Stimulated activated CD4-positive, alpha-beta T cell treated with anti-CD3 and anti-CD28 coated beads, Interleukin-12 subunit alpha, Interleukin-12 subunit beta, amount 100 ng/mL, for 24 hours (primary cell): ENCODE data around the gene TUBGCP3.

Experiments used
- DNase-seq, 2 experiments: peaks; one replicate each; pipeline ENCODE4 v3.0.0-alpha.2; 2020; ENCODE audit warnings: low read depth in 2 of 2

The TUBGCP3 gene

GRCh38 chr13:112481458-112481857, 106.5 kb downstream of the TUBGCP3 start:
- no peak for DNase-seq

DNA sequence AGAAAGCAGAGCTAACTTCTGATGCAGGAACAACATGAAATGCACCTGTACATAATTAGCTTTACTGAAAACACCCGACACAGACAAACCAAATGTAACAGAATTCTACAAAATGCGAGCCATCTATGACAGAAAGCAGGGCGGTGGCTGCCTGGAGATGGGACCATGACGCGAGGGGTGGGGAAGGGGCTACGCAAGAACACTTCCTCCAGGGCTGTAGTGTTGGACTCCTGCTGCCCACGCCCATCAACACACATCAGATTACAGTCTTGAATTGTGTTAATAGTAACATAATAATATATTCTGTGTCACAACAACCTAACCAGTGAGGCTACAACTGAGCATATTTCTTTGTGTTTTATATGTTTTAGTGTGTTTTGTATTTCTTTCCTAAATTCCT, 108.6 kb downstream of the TUBGCP3 start:
- DNase-seq, result no peak

DNA sequence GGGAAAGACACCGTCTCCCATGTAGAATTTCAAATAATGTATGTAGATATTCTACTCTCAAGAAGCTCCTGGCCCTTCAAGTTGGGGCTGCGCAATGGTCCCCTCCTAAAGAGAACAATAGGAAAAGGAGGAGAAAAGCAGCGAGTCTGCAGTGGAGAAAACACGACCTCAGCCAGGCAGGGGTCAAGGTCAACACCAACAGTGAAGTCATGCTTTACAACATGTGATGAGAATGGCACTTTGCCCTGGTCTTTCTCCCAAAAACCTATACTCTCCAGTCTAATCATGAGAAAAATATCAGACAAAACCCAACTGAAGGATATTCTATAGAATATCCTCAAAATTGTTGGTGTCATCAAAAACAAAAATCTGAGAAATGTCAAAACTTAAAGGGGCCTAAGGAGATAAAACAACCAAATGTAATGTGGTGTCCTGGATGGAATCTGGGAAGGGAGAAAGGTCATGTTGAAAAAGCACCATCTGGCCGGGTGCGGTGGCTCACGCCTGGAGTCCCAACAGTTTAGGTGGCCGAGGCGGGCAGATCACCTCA, 110.8 kb downstream of the TUBGCP3 start:
- no peak for DNase-seq

- no peak for DNase-seq
These were observed 112.1 kb downstream of the TUBGCP3 start for GRCh38 chr13:112475889-112476288.

DNA sequence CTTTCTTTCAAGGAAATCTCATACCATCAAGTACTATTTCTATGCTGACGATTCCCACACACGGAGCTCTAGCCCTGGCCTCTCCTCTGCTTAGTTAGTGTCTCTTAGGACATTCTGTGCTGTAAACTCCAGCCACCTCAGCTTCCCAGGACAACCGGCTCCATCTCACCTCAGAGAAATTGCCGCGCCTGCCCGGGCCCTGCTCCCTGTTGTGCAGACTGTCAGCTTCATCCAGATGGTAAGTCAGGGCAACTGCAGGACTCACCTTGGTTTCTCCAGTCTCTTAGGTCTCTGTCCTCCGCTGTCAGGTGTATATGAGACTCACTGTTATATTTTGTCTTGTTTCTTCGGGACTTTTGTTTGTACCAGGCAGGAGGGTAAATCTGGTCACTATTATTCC, 113.1 kb downstream of the TUBGCP3 start:
- DNase-seq, result no peak

GRCh38 chr13:112473818-112474217, 114.1 kb downstream of the TUBGCP3 start:
- DNase-seq, result no peak

DNA sequence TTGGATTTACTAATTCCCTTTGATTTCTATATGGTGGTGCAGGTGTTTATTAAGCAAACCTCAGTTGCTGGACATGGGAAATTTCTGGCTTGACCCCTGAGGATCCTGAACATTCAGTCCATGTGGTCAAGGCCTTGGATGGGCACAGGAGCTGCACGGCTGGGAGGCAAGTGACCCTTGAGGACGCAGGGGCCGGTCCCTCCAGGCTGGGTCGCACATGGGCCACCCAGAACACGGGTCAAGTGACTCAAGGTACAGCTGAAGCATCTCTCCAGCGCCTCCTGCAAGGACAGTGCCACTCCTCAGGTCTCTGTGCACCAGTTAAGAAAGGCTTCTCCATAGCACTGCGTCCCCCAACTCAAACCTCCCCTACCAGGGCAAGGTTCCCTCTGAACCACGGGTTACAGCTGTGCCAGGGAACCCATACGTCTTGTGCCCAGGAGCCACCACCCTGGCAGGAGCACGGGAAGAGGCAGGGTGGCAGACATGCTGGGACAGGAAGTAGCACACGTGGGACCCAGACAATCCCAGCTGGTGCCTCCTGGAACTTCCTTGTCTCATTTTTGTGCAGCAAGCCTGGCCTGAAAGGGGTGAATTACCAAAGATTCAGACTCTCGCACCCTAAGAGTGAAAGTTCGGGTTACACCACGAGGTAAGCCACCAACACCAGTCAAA, 118.7 kb downstream of the TUBGCP3 start:
- DNase-seq, result no peak

GRCh38 chr13:112468069-112468468, 119.9 kb downstream of the TUBGCP3 start:
- DNase-seq, result no peak

- DNase-seq, result no peak
These were observed 120.7 kb downstream of the TUBGCP3 start for GRCh38 chr13:112467236-112467635.

DNA sequence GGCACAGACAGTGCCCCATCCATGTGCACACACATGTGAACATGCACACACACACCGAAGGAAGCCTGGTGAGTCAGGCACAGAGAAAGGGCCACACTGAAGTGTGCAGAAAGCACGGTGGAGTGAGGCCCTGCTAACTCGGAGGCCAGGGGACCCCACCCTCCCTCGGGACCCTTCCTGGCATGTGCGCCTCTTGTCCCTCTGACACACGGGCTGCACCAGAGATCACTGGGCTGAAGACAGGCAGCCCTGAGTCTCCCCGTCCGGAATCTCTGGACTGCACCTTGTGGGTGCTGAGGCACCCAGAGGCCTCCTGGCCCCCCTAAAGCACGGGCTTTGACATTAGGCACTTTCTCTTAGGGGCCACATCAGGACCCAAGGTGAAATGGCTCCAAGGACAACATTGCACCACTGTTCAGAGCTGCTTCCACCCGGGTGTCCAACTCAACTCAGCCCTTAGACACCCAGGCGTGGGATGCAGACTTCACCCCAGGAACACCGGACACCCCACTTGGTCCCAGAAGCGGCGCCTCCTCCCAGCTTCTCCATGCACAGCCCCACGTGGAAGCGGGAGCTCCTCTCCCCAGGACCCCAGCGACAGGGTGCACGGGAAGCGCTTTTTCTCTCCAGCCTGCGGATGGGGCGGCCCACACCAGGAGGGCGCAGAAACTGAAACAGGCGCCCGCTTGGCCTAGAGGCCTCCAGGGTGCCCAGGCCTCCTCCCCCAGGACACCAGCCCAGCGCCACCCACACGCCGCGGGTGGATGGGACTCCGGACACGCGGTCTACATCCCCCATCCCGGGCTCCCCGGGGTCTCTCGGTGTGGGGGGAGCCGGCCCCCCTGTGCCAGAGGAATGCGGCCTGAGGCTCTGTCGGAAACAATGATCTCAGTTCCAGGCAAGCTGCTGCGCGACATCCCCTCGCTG, 121.6 kb downstream of the TUBGCP3 start:
- DNase-seq, result no peak

DNA sequence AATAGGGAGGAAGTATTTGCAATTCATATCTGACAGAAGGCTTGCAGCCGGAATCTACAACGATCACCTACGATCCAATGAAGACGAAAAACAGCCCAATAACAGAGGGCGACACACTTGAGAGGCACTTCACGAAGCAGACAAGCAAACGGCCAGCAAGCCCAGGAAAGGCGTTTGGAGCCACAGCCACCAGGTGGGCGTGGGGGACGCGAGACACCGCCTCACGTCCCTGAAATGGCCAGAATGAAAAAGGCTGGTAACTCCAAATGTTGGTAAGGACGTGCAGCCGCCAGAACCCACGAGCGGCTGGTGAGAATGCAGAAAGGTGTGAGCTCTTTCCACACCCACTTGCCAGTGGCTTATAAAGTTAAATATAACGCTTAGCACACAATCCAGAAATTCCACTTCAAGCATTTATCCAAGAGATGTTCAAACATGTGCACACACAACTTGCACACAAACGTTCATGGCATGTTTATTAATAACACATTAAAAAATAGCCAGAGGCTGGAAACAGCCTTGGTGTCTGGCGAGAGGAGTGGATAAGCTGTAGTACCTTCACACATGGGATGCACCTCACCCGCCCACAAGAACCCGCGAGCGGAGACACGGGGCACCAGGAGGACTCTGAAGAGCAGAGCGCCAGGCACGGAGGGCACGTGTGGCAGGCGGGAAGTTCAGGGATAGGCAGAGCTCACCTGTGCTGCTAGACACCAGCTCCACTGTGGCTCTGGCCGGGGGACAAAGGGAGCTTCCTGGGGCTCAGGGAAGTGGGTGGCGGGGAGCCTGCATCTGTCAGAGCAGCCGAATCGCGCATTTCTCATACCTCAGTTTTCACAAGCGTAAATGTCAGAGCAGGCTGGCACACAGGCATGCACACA, 122.5 kb downstream of the TUBGCP3 start:
- no peak for DNase-seq

- no peak for DNase-seq
These were observed 123.2 kb downstream of the TUBGCP3 start for GRCh38 chr13:112464720-112465119.

GRCh38 chr13:112462408-112462807, 125.5 kb downstream of the TUBGCP3 start:
- DNase-seq, result no peak

DNA sequence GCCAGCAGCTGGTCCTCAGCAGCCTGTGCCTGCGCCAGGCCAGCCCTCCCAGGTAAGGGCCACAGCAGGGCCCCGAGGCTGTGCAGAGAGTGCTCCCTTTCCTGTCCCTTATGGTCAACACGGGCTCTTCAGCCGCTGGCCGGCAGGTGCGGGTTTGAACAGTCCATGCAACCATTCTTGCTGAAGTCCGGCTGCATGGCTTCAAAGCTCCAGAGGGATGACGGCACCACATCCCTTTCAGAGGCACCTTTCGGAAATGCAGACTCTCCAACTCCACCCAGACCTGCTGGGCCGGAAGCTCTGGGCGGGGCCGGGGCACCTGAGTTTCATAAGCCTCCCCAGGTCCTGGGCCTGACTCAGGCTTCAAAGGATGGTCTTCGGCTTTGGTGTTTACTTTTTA, 130.5 kb downstream of the TUBGCP3 start:
- no peak for DNase-seq

- DNase-seq, result no peak
These were observed 130.9 kb downstream of the TUBGCP3 start for GRCh38 chr13:112457081-112457480.

- no peak for DNase-seq
These were observed 131.6 kb downstream of the TUBGCP3 start for GRCh38 chr13:112456138-112457056.

GRCh38 chr13:112455476-112456059, 132.4 kb downstream of the TUBGCP3 start:
- DNase-seq, result no peak

GRCh38 chr13:112454648-112455334, 133.2 kb downstream of the TUBGCP3 start:
- DNase-seq, result no peak

- DNase-seq, result no peak
These were observed 133.9 kb downstream of the TUBGCP3 start for GRCh38 chr13:112453874-112454647.
